Keratinocyte (primary cell): ENCODE results near the gene SYCE3. TPM values are rescaled to one million over a fixed set of nuclear protein-coding genes. Genes with fewer than 3 reads are reported as not detected.

Experiments used
- DNase-seq: peaks from one replicate; pipeline ENCODE4 v3.0.0-alpha.2; 2011; ENCODE audit warnings: low read depth, missing footprints, low spot score
- FAIRE-seq: peaks from 2 replicates; lab custom pipeline; 2011; peaks lifted over from hg19 to GRCh38; lab: Jason Lieb, UNC
- H2AFZ ChIP-seq: 2 replicates; pipeline ENCODE4 v1.6.0; 2012; ENCODE audit warnings: low read length, control low read depth, inconsistent platforms; ENCODE audit not compliant: control insufficient read depth
- H3K27ac ChIP-seq: 2 replicates; pipeline ENCODE4 v1.5.1; 2011; ENCODE audit warnings: low read length; ENCODE audit not compliant: control insufficient read depth, insufficient read depth
- H3K27me3 ChIP-seq: 3 replicates; pipeline ENCODE4 v1.6.0; 2011; ENCODE audit warnings: low read length; ENCODE audit not compliant: control insufficient read depth, insufficient read depth; ENCODE audit errors: extremely low read depth
- H3K36me3 ChIP-seq, 2 experiments: 2 replicates in 1 of 2; 3 replicates in 1 of 2; pipeline ENCODE4 v1.5.1; 2011; ENCODE audit warnings: low read length in 2 of 2, mild to moderate bottlenecking in 1 of 2; ENCODE audit not compliant: control insufficient read depth in 2 of 2, insufficient read depth in 2 of 2; ENCODE audit errors: extremely low read depth in 1 of 2
- H3K4me1 ChIP-seq: 3 replicates; pipeline ENCODE4 v1.5.1; 2011; ENCODE audit warnings: low read length; ENCODE audit not compliant: control insufficient read depth, insufficient read depth; ENCODE audit errors: extremely low read depth
- H3K4me2 ChIP-seq: 3 replicates; pipeline ENCODE4 v1.6.0; 2011; ENCODE audit warnings: low read depth, low read length; ENCODE audit not compliant: control insufficient read depth, insufficient read depth; ENCODE audit errors: extremely low read depth
- H3K4me3 ChIP-seq, 3 experiments: fragments of 200-600 bp in 1 of 3; sonication (generic) in 1 of 3; 2 replicates in 2 of 3; 3 replicates in 1 of 3; pipeline ENCODE4 v1.5.1; 2011 to 2016; ENCODE audit warnings: low read length in 3 of 3, mild to moderate bottlenecking in 3 of 3, control low read depth in 2 of 3, inconsistent platforms in 1 of 3, low read depth in 1 of 3, mixed read lengths in 1 of 3, mixed run types in 1 of 3, moderate library complexity in 1 of 3; ENCODE audit not compliant: control insufficient read depth in 2 of 3, insufficient read depth in 2 of 3; ENCODE audit errors: extremely low read depth in 1 of 3
- H3K79me2 ChIP-seq: 2 replicates; pipeline ENCODE4 v1.6.0; 2012; ENCODE audit warnings: low read length; ENCODE audit not compliant: control insufficient read depth, insufficient read depth
- H3K9ac ChIP-seq: 3 replicates; pipeline ENCODE4 v1.6.0; 2011; ENCODE audit warnings: low read length; ENCODE audit not compliant: control insufficient read depth, insufficient read depth; ENCODE audit errors: extremely low read depth
- H3K9me1 ChIP-seq: 3 replicates; pipeline ENCODE4 v1.6.0; 2011; ENCODE audit warnings: low read length; ENCODE audit not compliant: control insufficient read depth, insufficient read depth; ENCODE audit errors: extremely low read depth
- H3K9me3 ChIP-seq: 2 replicates; pipeline ENCODE4 v1.5.1; 2012; ENCODE audit warnings: low read depth, low read length; ENCODE audit not compliant: control insufficient read depth
- H4K20me1 ChIP-seq: 3 replicates; pipeline ENCODE4 v1.6.0; 2011; ENCODE audit warnings: low read length; ENCODE audit not compliant: control insufficient read depth, insufficient read depth; ENCODE audit errors: extremely low read depth
- EZH2 ChIP-seq: IDR thresholded peaks from one replicate; pipeline ENCODE4 v1.6.1; 2012; ENCODE audit warnings: inconsistent platforms, mild to moderate bottlenecking, low read length, moderate library complexity
- dilution Hi-C: fragments of 300-500 bp; cut with MboI; formaldehyde crosslinking; loops from one replicate; pipeline ENCODE4 v1.7.0; 2020; ENCODE audit warnings: low sequenced_read_pairs; ENCODE audit not compliant: extremely low pct_ligation_motif_present
- polyA plus RNA-seq, 5 experiments: library from polyadenylated mRNA; depleted of rRNA in 3 of 5; stranded (reverse) in 3 of 5; stranded (forward) in 1 of 5; unstranded in 1 of 5; fragments of >200 nt; gene quantifications; 1 replicate in 1 of 5; 2 replicates in 3 of 5; 3 replicates in 1 of 5; pipeline versions ENCODE4 v1.2.1 to v1.2.3, GENCODE V29; 2011 to 2012; ENCODE audit warnings: missing spikeins in 2 of 5, low read depth in 1 of 5, low replicate concordance in 1 of 5
- TF ChIP-seq, protein P1 (sequence below), 3 experiments: IDR thresholded peaks in 1 of 3; conservative IDR thresholded peaks in 1 of 3; optimal IDR thresholded peaks in 1 of 3; 2 replicates in 2 of 3; 3 replicates in 1 of 3; pipeline versions ENCODE3 to v1.5.1; 2011; ENCODE audit warnings: low read length in 3 of 3, mild to moderate bottlenecking in 3 of 3, moderate library complexity in 2 of 3, control low read depth in 1 of 3, inconsistent platforms in 1 of 3; ENCODE audit not compliant: insufficient read depth in 2 of 3; ENCODE audit errors: extremely low read depth in 1 of 3

The SYCE3 gene
- polyA plus RNA-seq, 1 donor (not counting 4 experiments of a cell fraction or from before 2014, with no cell fraction given), result 0.17 TPM

DNA sequence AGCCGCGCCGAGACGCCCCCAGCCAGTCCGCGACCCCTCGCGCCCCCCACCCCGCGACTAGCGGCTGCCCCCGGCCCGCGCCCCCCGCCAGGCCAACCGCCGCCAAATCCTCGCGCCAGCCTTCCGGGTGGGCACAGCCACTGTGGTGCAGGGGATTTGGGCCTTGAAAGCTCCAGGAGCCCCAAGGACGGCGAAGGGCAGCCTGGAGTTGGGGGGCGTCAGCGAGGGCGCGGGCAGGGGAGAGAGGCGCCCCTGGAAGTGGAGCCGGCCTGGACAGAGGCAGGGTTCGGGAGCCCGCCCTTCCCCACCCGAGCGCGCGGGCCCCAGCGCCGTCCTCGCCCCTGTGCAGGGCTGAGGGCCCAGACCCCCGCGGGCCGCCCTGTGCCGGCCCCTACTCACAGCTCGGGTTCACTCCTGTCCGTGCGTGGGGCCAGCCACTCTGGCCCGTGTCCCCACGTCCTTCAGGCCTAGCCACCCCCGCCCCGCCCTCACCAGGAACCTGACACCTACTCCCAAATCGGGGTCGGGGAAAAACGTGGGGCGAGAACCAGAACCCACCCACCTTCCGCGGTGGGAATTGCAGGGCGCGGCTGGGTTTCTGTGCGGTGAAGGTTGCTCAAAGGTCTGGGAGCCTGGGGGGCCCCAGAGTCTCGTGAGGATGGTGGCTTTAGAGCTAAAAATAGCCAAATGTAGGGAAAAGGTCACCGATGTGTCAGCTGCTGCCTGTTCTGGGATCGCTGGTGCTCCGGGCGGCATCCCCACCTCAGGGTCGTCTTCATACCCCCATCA, 15.5 kb upstream of the SYCE3 start, which contains the start of gene CPT1B:
Gene CPT1B, minus strand, starts transcription at position 441 of the 789 bp plus-strand sequence. CDS start 512 bp downstream, outside the sequence.
- Histone ChIP-seq H3K9me3 (no peaks in the 10 kb centered on the region), H3K79me2 (peaks cover 11% of the 10 kb centered on the region), H3K27me3 (no peaks in the 10 kb centered on the region), H3K4me2 (no peak within 1 kb of the TSS), H2AFZ (no peak within 1 kb of the TSS), H3K4me3 (no peak within 1 kb of the TSS), H3K27ac (no peak within 1 kb of the TSS), H3K9ac (no peak within 1 kb of the TSS), H3K4me1 (peaks cover 7% of the 10 kb centered on the region), H4K20me1 (no peaks in the 10 kb centered on the region), H3K9me1 (no peaks in the 10 kb centered on the region), H3K36me3 (peaks cover 10 to 11% of the 10 kb centered on the region in 2 experiments)
- FAIRE-seq, result no peak
- DNase-seq, result no peak
- TF ChIP-seq EZH2, result no peak
- TF ChIP-seq, protein P1, sequence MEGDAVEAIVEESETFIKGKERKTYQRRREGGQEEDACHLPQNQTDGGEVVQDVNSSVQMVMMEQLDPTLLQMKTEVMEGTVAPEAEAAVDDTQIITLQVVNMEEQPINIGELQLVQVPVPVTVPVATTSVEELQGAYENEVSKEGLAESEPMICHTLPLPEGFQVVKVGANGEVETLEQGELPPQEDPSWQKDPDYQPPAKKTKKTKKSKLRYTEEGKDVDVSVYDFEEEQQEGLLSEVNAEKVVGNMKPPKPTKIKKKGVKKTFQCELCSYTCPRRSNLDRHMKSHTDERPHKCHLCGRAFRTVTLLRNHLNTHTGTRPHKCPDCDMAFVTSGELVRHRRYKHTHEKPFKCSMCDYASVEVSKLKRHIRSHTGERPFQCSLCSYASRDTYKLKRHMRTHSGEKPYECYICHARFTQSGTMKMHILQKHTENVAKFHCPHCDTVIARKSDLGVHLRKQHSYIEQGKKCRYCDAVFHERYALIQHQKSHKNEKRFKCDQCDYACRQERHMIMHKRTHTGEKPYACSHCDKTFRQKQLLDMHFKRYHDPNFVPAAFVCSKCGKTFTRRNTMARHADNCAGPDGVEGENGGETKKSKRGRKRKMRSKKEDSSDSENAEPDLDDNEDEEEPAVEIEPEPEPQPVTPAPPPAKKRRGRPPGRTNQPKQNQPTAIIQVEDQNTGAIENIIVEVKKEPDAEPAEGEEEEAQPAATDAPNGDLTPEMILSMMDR (optimal IDR thresholded peaks at IDR 0.05 in 1 of 3, IDR thresholded peaks at IDR 0.05 in 1 of 3, conservative IDR thresholded peaks at IDR 0.05 in 1 of 3; ENCODE audit: extremely low read depth in 1 of 3, insufficient read depth in 2 of 3, low read length in 3 of 3), result no peak
- dilution Hi-C loops, result no loop called here

DNA sequence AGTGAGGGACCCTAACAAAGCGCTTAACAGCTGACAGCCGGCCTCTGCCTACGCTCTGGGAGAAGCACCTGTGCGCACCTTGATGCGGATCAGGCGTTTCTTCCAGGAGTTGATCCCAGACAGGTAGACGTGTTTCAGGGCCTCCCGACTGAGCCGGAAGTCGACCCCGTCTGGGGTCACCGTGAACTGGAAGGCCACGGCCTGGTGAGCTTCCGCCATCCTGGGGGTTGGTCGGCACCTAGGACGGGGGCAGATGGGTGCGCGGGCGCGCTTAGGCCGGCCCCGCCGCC, 14.9 kb upstream of the SYCE3 start:
- Histone ChIP-seq H4K20me1 (no peaks in the 10 kb centered on the region), H3K27me3 (no peaks in the 10 kb centered on the region), H3K79me2 (peaks cover 11% of the 10 kb centered on the region), H3K9me3 (no peaks in the 10 kb centered on the region), H3K36me3 (peaks cover 10 to 11% of the 10 kb centered on the region in 2 experiments), H2AFZ (no peak overlapping the region), H3K9ac (no peak overlapping the region), H3K4me1 (peaks cover 7% of the 10 kb centered on the region), H3K4me3 (no peak overlapping the region), H3K27ac (no peak overlapping the region), H3K4me2 (no peak overlapping the region), H3K9me1 (no peaks in the 10 kb centered on the region)
- no peak for TF ChIP-seq EZH2
- DNase-seq, result no peak
- dilution Hi-C loops, result no loop called here
- no peak for FAIRE-seq
